Liver (tissue), 9 donors: ENCODE measurements around the gene TEX2. TPM values are rescaled to one million over a fixed set of nuclear protein-coding genes. Genes with fewer than 3 reads are reported as not detected.

Experiments used
- DNase-seq: peaks from one replicate; pipeline ENCODE4 v3.0.0-alpha.2; 2017; ENCODE audit warnings: low spot score
- H3K27ac ChIP-seq, 2 donors: one replicate each; pipeline ENCODE4 v1.7.0; 2013; ENCODE audit warnings: inconsistent platforms in 2 of 2, low read length in 2 of 2, control low read depth in 1 of 2, low read depth in 1 of 2, mild to moderate bottlenecking in 1 of 2
- H3K27me3 ChIP-seq, 4 donors: one replicate each; pipeline versions ENCODE4 v1.6.1 to v1.7.0; 2013; ENCODE audit warnings: low read length in 3 of 4, inconsistent platforms in 1 of 4, mild to moderate bottlenecking in 1 of 4, moderate library complexity in 1 of 4; ENCODE audit not compliant: control insufficient read depth in 4 of 4, insufficient read depth in 4 of 4
- H3K36me3 ChIP-seq, 4 donors: one replicate each; pipeline versions ENCODE4 v1.6.1 to v1.7.0; 2013; ENCODE audit warnings: low read length in 3 of 4, mild to moderate bottlenecking in 3 of 4, low read depth in 1 of 4, moderate library complexity in 1 of 4; ENCODE audit not compliant: control insufficient read depth in 4 of 4, insufficient read depth in 3 of 4
- H3K4me1 ChIP-seq, 4 donors: one replicate each; pipeline versions ENCODE4 v1.6.1 to v1.7.0; 2013; ENCODE audit warnings: low read length in 3 of 4, mild to moderate bottlenecking in 3 of 4, moderate library complexity in 1 of 4; ENCODE audit not compliant: control insufficient read depth in 4 of 4, insufficient read depth in 4 of 4
- H3K4me3 ChIP-seq, 3 donors: one replicate each; pipeline versions ENCODE4 v1.6.1 to v1.7.0; 2013; ENCODE audit warnings: low read length in 3 of 3, control low read depth in 1 of 3, low read depth in 1 of 3, mild to moderate bottlenecking in 1 of 3
- H3K9ac ChIP-seq, 2 donors: one replicate each; pipeline ENCODE4 v1.7.0; 2013; ENCODE audit warnings: low read length in 2 of 2, mild to moderate bottlenecking in 2 of 2, moderate library complexity in 2 of 2, control low read depth in 1 of 2, low read depth in 1 of 2
- H3K9me3 ChIP-seq, 4 donors: one replicate each; pipeline versions ENCODE4 v1.6.1 to v1.7.0; 2013; ENCODE audit warnings: low read length in 3 of 4; ENCODE audit not compliant: control insufficient read depth in 4 of 4
- ATF3 ChIP-seq: IDR thresholded peaks from 2 replicates; pipeline ENCODE4 v1.6.1; 2016; ENCODE audit warnings: antibody characterized with exemption
- EGR1 ChIP-seq, 2 donors: IDR thresholded peaks; 2 replicates each; pipeline ENCODE4 v1.6.1; 2016 to 2018; ENCODE audit warnings: antibody characterized with exemption in 2 of 2, low read depth in 2 of 2
- FOXA1 ChIP-seq: IDR thresholded peaks from 2 replicates; pipeline ENCODE4 v1.6.1; 2016; ENCODE audit warnings: antibody characterized with exemption
- FOXA2 ChIP-seq: IDR thresholded peaks from 2 replicates; pipeline ENCODE4 v1.6.1; 2016; ENCODE audit warnings: antibody characterized with exemption
- GABPA ChIP-seq, 2 donors: IDR thresholded peaks in 1 of 2; conservative IDR thresholded peaks in 1 of 2; 2 replicates each; pipeline ENCODE4 v1.6.1; 2016; ENCODE audit warnings: antibody characterized with exemption in 2 of 2, mild to moderate bottlenecking in 1 of 2, moderate library complexity in 1 of 2
- HNF4A ChIP-seq, 2 donors: conservative IDR thresholded peaks; 2 replicates each; pipeline ENCODE4 v1.6.1; 2016; ENCODE audit warnings: antibody characterized with exemption in 2 of 2, mild to moderate bottlenecking in 2 of 2
- HNF4G ChIP-seq: IDR thresholded peaks from 2 replicates; pipeline ENCODE4 v1.6.1; 2016; ENCODE audit warnings: antibody characterized with exemption
- JUND ChIP-seq, 2 donors: IDR thresholded peaks; 2 replicates each; pipeline ENCODE4 v1.6.1; 2016; ENCODE audit warnings: antibody characterized with exemption in 2 of 2
- MAX ChIP-seq: IDR thresholded peaks from 2 replicates; pipeline ENCODE4 v1.6.1; 2016; ENCODE audit warnings: antibody characterized with exemption
- NR2F2 ChIP-seq: IDR thresholded peaks from 2 replicates; pipeline ENCODE4 v1.6.1; 2016; ENCODE audit warnings: antibody characterized with exemption
- RAD21 ChIP-seq, 2 donors: IDR thresholded peaks; 2 replicates each; pipeline ENCODE4 v1.6.1; 2016; ENCODE audit warnings: antibody characterized with exemption in 2 of 2, mild to moderate bottlenecking in 2 of 2
- RXRA ChIP-seq, 2 donors: IDR thresholded peaks; 2 replicates each; pipeline ENCODE4 v1.6.1; 2017 to 2018; ENCODE audit warnings: antibody characterized with exemption in 2 of 2, mild to moderate bottlenecking in 1 of 2
- SP1 ChIP-seq: IDR thresholded peaks from 2 replicates; pipeline ENCODE4 v1.6.1; 2018; ENCODE audit warnings: antibody characterized with exemption, mild to moderate bottlenecking
- TAF1 ChIP-seq: conservative IDR thresholded peaks from 2 replicates; pipeline ENCODE4 v1.6.1; 2016; ENCODE audit warnings: antibody characterized with exemption, mild to moderate bottlenecking
- YY1 ChIP-seq: IDR thresholded peaks from 2 replicates; pipeline ENCODE4 v1.6.1; 2016; ENCODE audit warnings: antibody characterized with exemption, mild to moderate bottlenecking
- WGBS: extraction: QIAGEN DNeasy Blood & Tissue Kit; methylation state at CpG from one replicate; pipeline ENCODE4 v1.1.7; 2013; 5-methylcytosine and 5-hydroxymethylcytosine counted together
- polyA plus RNA-seq, 2 donors: library from polyadenylated mRNA; stranded (reverse) in 1 of 2; unstranded in 1 of 2; fragments of 200-250 nt in 1 of 2; fragments of >200 nt in 1 of 2; fragmentation: Nextera tagmentation in 1 of 2; extraction: Ambion mirVana in 1 of 2; gene quantifications; one replicate each; pipeline versions ENCODE4 v1.2.1 to v1.2.3, GENCODE V29; 2013 to 2015
- total RNA-seq, 2 donors: library from RNA; depleted of rRNA; stranded (reverse); fragments of >200 nt; gene quantifications; one replicate each; pipeline ENCODE4 v1.2.3, GENCODE V29; 2014
- TF ChIP-seq, protein P1 (sequence below): IDR thresholded peaks from 2 replicates; pipeline ENCODE4 v1.6.1; 2016; ENCODE audit warnings: antibody characterized with exemption
- TF ChIP-seq, protein P2 (sequence below): fragments of 150-350 bp; IDR thresholded peaks from 2 replicates; pipeline ENCODE4 v1.5.1; 2017; ENCODE audit warnings: improper control_type of control experiment, low read depth, low read length; ENCODE audit not compliant: missing input control
- TF ChIP-seq, protein P3 (sequence below): IDR thresholded peaks from 2 replicates; pipeline ENCODE4 v1.6.1; 2016; ENCODE audit warnings: antibody characterized with exemption, mild to moderate bottlenecking
- donor health status: healthy.
- donor health status: healthy.
- donor health status: healthy.
- donor health status: healthy.
- donor health status: healthy.

Gene TEX2
- total and polyA plus RNA-seq, 4 donors: 15.9 to 39.8 (median 28.2) TPM

GRCh38 chr17:64155751-64156544, 107.1 kb downstream of the TEX2 start (continued):
- TF ChIP-seq, protein P1, sequence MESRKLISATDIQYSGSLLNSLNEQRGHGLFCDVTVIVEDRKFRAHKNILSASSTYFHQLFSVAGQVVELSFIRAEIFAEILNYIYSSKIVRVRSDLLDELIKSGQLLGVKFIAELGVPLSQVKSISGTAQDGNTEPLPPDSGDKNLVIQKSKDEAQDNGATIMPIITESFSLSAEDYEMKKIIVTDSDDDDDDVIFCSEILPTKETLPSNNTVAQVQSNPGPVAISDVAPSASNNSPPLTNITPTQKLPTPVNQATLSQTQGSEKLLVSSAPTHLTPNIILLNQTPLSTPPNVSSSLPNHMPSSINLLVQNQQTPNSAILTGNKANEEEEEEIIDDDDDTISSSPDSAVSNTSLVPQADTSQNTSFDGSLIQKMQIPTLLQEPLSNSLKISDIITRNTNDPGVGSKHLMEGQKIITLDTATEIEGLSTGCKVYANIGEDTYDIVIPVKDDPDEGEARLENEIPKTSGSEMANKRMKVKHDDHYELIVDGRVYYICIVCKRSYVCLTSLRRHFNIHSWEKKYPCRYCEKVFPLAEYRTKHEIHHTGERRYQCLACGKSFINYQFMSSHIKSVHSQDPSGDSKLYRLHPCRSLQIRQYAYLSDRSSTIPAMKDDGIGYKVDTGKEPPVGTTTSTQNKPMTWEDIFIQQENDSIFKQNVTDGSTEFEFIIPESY: peak; percentile 78
- TF ChIP-seq EGR1 (IDR thresholded peaks at IDR 0.05; ENCODE audit: low read depth in 2 of 2): peak; percentile 21 to 66

GRCh38 chr17:64155129-64155528, 107.9 kb downstream of the TEX2 start:
- H3K27ac ChIP-seq: peak overlapping the region; percentile 72 to 81
- WGBS: 97% methylated on average over 7 of the region's 7 CpGs
- DNase-seq: no peak
- H3K36me3 ChIP-seq: peaks cover 4 to 10% (median 5%) of the 10 kb centered on the region in 4 donors
- no peak overlapping the region for H3K9ac ChIP-seq
- no peak for TF ChIP-seq SP1
- no peak for TF ChIP-seq RXRA (IDR thresholded peaks at IDR 0.05)
- TF ChIP-seq NR2F2: no peak
- no peak for TF ChIP-seq YY1
- TF ChIP-seq JUND (IDR thresholded peaks at IDR 0.05): no peak
- TF ChIP-seq, protein P1: no peak
- TF ChIP-seq, protein P2, sequence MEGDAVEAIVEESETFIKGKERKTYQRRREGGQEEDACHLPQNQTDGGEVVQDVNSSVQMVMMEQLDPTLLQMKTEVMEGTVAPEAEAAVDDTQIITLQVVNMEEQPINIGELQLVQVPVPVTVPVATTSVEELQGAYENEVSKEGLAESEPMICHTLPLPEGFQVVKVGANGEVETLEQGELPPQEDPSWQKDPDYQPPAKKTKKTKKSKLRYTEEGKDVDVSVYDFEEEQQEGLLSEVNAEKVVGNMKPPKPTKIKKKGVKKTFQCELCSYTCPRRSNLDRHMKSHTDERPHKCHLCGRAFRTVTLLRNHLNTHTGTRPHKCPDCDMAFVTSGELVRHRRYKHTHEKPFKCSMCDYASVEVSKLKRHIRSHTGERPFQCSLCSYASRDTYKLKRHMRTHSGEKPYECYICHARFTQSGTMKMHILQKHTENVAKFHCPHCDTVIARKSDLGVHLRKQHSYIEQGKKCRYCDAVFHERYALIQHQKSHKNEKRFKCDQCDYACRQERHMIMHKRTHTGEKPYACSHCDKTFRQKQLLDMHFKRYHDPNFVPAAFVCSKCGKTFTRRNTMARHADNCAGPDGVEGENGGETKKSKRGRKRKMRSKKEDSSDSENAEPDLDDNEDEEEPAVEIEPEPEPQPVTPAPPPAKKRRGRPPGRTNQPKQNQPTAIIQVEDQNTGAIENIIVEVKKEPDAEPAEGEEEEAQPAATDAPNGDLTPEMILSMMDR: no peak
- no peak for TF ChIP-seq EGR1 (IDR thresholded peaks at IDR 0.05; ENCODE audit: low read depth in 2 of 2)
- no peak for TF ChIP-seq FOXA2
- no peak for TF ChIP-seq MAX
- no peak for TF ChIP-seq HNF4G
- TF ChIP-seq, protein P3, sequence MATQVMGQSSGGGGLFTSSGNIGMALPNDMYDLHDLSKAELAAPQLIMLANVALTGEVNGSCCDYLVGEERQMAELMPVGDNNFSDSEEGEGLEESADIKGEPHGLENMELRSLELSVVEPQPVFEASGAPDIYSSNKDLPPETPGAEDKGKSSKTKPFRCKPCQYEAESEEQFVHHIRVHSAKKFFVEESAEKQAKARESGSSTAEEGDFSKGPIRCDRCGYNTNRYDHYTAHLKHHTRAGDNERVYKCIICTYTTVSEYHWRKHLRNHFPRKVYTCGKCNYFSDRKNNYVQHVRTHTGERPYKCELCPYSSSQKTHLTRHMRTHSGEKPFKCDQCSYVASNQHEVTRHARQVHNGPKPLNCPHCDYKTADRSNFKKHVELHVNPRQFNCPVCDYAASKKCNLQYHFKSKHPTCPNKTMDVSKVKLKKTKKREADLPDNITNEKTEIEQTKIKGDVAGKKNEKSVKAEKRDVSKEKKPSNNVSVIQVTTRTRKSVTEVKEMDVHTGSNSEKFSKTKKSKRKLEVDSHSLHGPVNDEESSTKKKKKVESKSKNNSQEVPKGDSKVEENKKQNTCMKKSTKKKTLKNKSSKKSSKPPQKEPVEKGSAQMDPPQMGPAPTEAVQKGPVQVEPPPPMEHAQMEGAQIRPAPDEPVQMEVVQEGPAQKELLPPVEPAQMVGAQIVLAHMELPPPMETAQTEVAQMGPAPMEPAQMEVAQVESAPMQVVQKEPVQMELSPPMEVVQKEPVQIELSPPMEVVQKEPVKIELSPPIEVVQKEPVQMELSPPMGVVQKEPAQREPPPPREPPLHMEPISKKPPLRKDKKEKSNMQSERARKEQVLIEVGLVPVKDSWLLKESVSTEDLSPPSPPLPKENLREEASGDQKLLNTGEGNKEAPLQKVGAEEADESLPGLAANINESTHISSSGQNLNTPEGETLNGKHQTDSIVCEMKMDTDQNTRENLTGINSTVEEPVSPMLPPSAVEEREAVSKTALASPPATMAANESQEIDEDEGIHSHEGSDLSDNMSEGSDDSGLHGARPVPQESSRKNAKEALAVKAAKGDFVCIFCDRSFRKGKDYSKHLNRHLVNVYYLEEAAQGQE: no peak
- TF ChIP-seq GABPA (IDR thresholded peaks at IDR 0.05 in 1 of 2, conservative IDR thresholded peaks at IDR 0.05 in 1 of 2): no peak
- TF ChIP-seq FOXA1: no peak
- TF ChIP-seq RAD21 (IDR thresholded peaks at IDR 0.05): no peak
- no peak for TF ChIP-seq TAF1
- TF ChIP-seq ATF3: no peak
- no peak for TF ChIP-seq HNF4A (conservative IDR thresholded peaks at IDR 0.05)
- no peaks in the 10 kb centered on the region for H3K27me3 ChIP-seq
- no peak overlapping the region for H3K4me3 ChIP-seq
- no peaks in the 10 kb centered on the region for H3K9me3 ChIP-seq
- peaks cover 22 to 67% (median 57%) of the 10 kb centered on the region in 4 donors for H3K4me1 ChIP-seq
